Renal cortical epithelial cell (primary cell): Measurements from ENCODE around the gene PRMT7. TPM values are rescaled to one million over a fixed set of nuclear protein-coding genes. Genes with fewer than 3 reads are reported as not detected.
A peak's percentile ranks its signal among the peaks of the same experiment; 100 is the strongest.

ENCODE experiments used
- DNase-seq: peaks from one replicate; pipeline ENCODE4 v3.0.0-alpha.2; 2011; ENCODE audit warnings: low read depth
- total RNA-seq: library from RNA; depleted of rRNA; stranded (reverse); fragments of >200 nt; gene quantifications from 2 replicates; pipeline ENCODE4 v1.2.3, GENCODE V29; 2014

The PRMT7 gene
- total RNA-seq, 1 donor from 2014 or later: 49.2 TPM

GRCh38 chr16:68393333-68393732 is 82.5 kb downstream of the PRMT7 start:
- no peak for DNase-seq

- no peak for DNase-seq
Observed at GRCh38 chr16:68395167-68395786, 84.5 kb downstream of the PRMT7 start.

DNA sequence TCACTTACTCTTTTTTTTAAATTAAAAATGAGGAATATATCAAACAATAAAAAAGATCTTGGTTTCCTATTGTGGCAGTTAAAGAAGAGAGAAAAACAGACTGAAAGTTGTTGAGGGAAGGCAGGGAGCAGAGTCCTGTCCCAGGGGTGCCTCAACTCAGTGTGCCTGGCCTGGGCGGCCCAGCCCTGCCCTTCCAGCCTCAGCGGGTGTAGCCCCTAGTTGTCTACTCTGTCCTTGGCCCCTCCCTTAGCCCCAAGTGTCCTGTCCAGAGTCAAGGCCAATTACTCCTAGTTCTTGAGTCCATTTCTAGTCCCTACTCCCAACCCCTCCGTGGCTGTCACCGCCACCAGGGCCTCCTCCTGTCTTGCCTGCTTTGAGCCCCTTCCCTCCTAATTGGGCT is 85.0 kb downstream of the PRMT7 start:
- DNase-seq: no peak

GRCh38 chr16:68396481-68396880 is 85.7 kb downstream of the PRMT7 start:
- peak; percentile 55 for DNase-seq

GRCh38 chr16:68397710-68398201 is 86.9 kb downstream of the PRMT7 start:
- no peak for DNase-seq

GRCh38 chr16:68399456-68399855 is 88.6 kb downstream of the PRMT7 start:
- no peak for DNase-seq

DNA sequence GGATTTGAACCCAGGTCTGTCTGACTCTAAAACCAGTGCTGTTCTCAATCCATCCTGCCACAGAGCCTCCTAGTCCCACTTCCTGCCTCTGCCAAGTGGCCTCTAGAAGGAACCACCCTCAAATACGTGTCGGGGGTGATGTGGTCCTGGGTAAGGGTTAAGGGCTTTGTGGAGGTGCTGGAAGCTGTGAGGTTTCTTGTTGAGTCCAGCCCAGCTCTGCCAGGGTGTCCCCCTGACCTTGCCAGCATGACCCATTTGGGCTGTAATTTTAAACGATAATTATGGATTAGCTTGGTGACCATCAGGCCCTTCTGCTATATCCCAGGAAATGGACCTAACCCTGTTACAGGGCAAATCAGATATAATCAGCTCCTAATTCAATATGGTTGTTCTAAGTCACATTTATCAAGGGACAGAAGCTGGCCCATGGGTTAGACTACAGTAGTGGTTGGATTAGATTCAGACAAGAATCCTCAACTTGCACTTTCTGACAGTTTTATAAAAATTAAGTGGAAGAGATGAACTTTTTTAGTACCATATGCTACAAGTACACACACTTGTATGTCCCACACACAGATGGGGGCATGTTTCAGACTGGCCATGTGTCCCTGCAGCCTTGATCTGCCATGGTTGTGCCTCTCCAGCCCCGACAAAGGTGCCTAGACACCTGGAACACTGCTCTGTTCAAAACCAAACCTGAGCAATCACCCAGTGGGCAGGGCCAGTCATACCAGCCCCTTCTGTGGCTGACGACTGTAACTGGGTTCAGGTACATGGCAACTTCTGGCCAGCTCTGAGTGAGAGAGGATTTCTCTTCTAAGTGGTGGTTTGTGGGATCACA is 89.5 kb downstream of the PRMT7 start:
- no peak for DNase-seq

DNA sequence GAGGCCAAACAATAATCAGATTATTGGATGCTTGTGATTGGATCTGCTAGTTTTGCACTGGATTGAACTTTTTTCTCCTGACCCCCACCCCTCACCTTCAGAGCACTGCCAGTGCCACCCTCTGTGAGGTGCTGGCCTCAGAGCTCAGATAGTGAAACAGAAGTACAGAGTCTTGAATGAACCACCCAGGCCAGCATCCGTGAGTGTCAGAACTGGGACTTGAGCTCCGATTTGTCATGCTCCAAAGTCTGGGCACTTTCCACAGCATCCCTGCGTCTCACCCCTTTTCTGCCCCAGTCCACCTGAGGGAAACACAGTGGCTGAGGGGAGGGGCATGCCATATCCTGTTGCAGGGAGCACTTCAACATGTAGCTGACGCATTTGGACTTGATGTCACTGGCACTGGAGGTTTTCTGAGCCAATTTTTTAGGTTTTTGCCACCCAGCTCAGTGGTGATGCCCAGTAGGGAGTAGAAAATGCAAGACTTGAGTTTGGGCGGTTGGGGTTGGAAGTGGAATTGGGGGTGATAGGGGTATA is 90.2 kb downstream of the PRMT7 start:
- no peak for DNase-seq

DNA sequence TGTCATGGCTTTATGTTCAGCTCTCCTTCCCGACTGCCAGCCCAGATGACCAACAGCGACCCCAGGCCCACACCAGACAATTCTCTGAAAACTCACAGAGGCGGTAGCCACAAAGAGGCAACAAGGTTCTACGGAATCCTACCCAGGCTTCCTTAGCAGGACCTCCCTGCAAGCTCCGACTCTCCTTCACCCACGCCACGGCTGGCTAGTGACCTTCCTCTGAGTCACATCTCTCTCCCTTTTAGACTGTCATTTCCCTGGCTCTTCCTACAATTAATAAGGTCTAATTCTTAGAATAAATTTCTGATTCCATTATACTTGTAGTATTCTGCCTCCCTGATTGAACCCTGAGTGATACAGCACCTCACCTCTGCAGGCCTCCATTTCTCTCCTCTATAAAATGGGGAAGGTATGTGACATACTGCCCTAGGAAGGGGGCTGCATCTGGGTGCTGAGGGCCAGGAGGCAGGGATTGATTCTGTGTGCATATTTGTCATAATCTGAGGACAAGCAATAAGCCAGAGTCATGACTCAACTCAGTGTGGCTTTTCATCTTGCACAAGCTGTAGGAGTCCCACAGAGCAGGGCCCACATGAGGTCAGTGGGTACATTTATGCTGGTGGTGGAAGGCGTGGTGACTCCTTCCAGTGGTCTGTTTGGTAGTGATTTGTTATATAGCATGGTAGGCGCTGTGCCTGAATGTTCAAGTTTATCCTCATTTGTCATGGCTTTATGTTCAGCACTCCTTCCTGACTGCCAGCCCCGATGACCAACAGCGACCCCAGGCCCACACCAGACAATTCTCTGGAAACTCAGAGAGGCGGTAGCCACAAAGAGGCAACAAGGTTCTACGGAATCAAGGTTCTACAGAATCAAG is 91.3 kb downstream of the PRMT7 start:
- peak; percentile 28 for DNase-seq

DNA sequence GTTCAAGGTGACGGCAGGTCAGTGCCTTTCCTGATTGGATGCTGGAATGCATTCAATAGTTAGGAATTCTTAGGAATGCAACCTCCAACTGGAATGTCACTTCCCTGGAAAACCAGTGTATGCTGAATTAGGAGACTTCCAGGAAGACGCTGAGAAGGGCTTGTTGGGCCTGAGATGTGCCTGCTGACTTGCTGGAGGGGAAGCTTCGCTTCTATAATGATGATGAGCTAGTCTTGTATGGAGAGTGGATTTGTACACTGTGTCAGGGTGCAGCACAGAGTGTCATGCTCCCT is 91.9 kb downstream of the PRMT7 start:
- DNase-seq: no peak

DNA sequence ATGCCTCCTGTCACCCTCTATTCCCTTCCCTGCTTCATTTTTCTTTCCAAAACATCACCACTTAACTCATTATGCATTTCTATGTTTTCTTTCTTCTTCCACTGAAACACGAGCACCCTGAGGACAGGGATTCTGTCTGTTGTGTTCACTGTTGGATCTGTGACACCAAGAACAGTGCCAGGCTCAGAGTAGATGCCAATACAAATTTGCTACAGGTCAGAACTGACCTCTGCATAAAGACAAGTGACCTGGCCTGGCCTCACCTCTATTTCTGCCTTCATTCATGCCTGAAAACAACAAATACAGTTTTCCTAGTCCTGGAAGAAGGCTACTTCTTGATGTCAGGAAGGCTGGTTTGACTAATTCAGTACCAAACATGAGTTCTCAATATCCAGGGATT is 92.4 kb downstream of the PRMT7 start:
- DNase-seq: no peak

DNA sequence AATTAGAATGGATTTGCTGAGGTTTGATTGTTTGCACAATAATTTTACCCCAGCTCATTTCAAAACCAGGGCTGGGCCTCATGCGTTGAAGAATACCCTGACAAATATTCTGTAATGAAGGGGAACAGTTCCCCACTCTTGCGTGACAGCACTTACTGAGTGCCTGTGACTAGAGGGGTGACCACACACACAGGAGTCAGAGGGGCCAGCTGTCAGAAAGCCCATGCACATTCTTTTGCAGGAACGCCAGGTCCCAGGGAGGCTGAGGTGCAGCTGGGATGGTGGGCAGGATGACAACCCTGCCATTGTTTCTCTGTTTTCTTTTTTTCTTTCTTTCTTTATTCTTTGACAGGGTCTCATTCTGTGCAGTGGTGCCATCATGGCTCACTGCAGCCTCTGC is 92.9 kb downstream of the PRMT7 start:
- no peak for DNase-seq

GRCh38 chr16:68404736-68405345 is 94.0 kb downstream of the PRMT7 start:
- DNase-seq: no peak

DNA sequence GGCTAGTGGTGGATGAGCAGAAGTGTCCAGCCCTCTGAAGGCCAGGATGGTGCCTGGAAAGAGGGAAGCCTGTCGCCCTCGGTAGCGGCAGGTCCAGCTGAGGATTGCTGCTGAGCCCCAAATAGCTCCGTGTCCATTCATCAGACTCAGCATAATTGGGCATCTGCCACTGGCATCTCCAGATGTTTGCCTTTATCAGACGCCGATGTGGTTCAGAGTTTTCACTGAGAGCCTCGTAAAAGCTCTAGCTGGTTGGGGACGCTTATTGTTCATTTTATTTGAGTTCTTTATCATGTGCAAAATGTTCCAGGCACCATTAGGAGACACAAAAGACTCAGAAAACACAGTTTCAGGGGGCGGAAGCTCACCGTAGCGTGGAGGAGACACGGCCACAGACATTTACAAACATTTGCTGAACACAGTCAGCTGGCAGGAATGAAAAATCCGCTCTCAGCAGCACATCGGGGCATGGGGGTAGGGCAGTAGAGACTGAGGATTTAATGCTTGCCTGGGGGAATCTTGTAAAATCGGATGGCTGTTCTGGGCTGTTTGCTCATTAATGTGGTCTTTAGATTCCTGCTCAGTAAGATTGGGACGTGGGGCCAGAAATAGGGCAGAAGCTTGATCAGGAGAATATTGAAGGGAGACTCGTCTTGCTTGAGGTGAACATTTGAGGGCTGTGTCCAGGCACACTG is 95.8 kb downstream of the PRMT7 start:
- peak; percentile 69 for DNase-seq

Other genes starting within 250 kb of the PRMT7 start
- 6.1 and 17.4 TPM in 2 replicates for gene NFATC3, start 225.6 kb upstream of the PRMT7 start, total RNA-seq
- 11.5 and 13.9 TPM in 2 replicates for gene ESRP2, start 74.9 kb upstream of the PRMT7 start, total RNA-seq
- gene PLA2G15, start 65.6 kb upstream of the PRMT7 start, total RNA-seq: 19.3 and 50.1 TPM in 2 replicates
- 7.1 and 20.0 TPM in 2 replicates for gene SLC7A6, start 46.5 kb upstream of the PRMT7 start, total RNA-seq
- gene SLC7A6OS, start 73 bp upstream of the PRMT7 start, total RNA-seq: 10.1 and 12.1 TPM in 2 replicates
- gene SMPD3, start 137.5 kb downstream of the PRMT7 start, total RNA-seq: under 0.01 TPM in 1 of 2 replicates, not detected in the other
- gene ZFP90, start 228.3 kb downstream of the PRMT7 start, total RNA-seq: 25.7 and 39.4 TPM in 2 replicates